HL-60 (cell line): ENCODE results near the gene SSNA1.

ENCODE experiments used
- DNase-seq, 2 experiments: peaks; one replicate each; pipeline ENCODE4 v3.0.0-alpha.2; 2010 to 2020; ENCODE audit warnings: low read depth in 1 of 2, low spot score in 1 of 2
- H3K27ac ChIP-seq: fragments of 250-450 bp; sonication (Bioruptor Pico); replicated peaks from 2 replicates; pipeline ENCODE4 v1.5.1; 2020; ENCODE audit warnings: mild to moderate bottlenecking, moderate library complexity
- H3K27me3 ChIP-seq: fragments of 250-450 bp; sonication (Bioruptor Pico); 2 replicates; pipeline ENCODE4 v1.5.1; 2021; ENCODE audit warnings: mild to moderate bottlenecking, moderate library complexity; ENCODE audit not compliant: insufficient read depth, poor library complexity, severe bottlenecking
- H3K4me3 ChIP-seq: replicated peaks from 2 replicates; pipeline ENCODE4 v1.5.1; 2011; ENCODE audit warnings: mild to moderate bottlenecking, control low read depth, low read length; ENCODE audit not compliant: insufficient read depth
- CTCF ChIP-seq: IDR thresholded peaks from one replicate; pipeline ENCODE4 v1.5.1; 2011; ENCODE audit warnings: low read length, control low read depth, inconsistent platforms; ENCODE audit not compliant: insufficient read depth
- GABPA ChIP-seq: IDR thresholded peaks from 2 replicates; pipeline ENCODE4 v1.6.1; 2012; ENCODE audit warnings: low read depth
- POLR2AphosphoS5 ChIP-seq: IDR thresholded peaks from 2 replicates; pipeline ENCODE4 v1.6.1; 2012; ENCODE audit warnings: low read depth
- REST ChIP-seq: IDR thresholded peaks from 2 replicates; pipeline ENCODE4 v1.6.1; 2012; ENCODE audit warnings: low read depth; ENCODE audit not compliant: insufficient replicate concordance
- SPI1 ChIP-seq: IDR thresholded peaks from 2 replicates; pipeline ENCODE4 v1.6.1; 2012; ENCODE audit warnings: low read depth, mild to moderate bottlenecking, borderline replicate concordance

The SSNA1 gene

GRCh38 chr9:137147091-137147792, 41.2 kb upstream of the SSNA1 start:
- H3K27me3 ChIP-seq: no peaks in the 10 kb centered on the region
- no peak for DNase-seq
- no peak overlapping the region for H3K4me3 ChIP-seq
- H3K27ac ChIP-seq: no peak overlapping the region
- TF ChIP-seq GABPA: no peak
- TF ChIP-seq SPI1: no peak
- TF ChIP-seq POLR2AphosphoS5: no peak
- TF ChIP-seq CTCF: no peak
- no peak for TF ChIP-seq REST

GRCh38 chr9:137147793-137148160, 40.7 kb upstream of the SSNA1 start:
- TF ChIP-seq GABPA (no peak), REST (no peak), SPI1 (no peak), CTCF (no peak), POLR2AphosphoS5 (no peak)
- H3K4me3 ChIP-seq: no peak overlapping the region
- no peak overlapping the region for H3K27ac ChIP-seq
- no peak for DNase-seq
- H3K27me3 ChIP-seq: no peaks in the 10 kb centered on the region

GRCh38 chr9:137148242-137148641, 40.2 kb upstream of the SSNA1 start:
- no peak for TF ChIP-seq SPI1
- TF ChIP-seq GABPA: no peak
- TF ChIP-seq POLR2AphosphoS5: no peak
- no peak for TF ChIP-seq CTCF
- TF ChIP-seq REST: no peak
- DNase-seq: no peak
- H3K4me3 ChIP-seq: no peak overlapping the region
- no peaks in the 10 kb centered on the region for H3K27me3 ChIP-seq
- H3K27ac ChIP-seq: no peak overlapping the region
